PFSK-1 (cell line): ENCODE data around the gene DOCK4.

Experiments
- FOXP2 ChIP-seq: optimal IDR thresholded peaks from 2 replicates; pipeline ENCODE3; 2011; ENCODE audit warnings: borderline replicate concordance, control low read depth, inconsistent platforms; ENCODE audit not compliant: insufficient read depth; ENCODE audit errors: extremely low read length, extremely low read depth
- POLR2AphosphoS5 ChIP-seq: IDR thresholded peaks from 2 replicates; pipeline ENCODE4 v1.6.1; 2012; ENCODE audit warnings: low read depth, mild to moderate bottlenecking, control low read depth, low read length, moderate library complexity
- REST ChIP-seq, 2 experiments: IDR thresholded peaks; 2 replicates each; pipeline versions ENCODE4 v1.6.1 to v1.8.0; 2011 to 2012; ENCODE audit warnings: low read depth in 2 of 2, low read length in 2 of 2, control low read depth in 1 of 2, inconsistent platforms in 1 of 2, mild to moderate bottlenecking in 1 of 2, moderate library complexity in 1 of 2; ENCODE audit not compliant: insufficient read depth in 1 of 2
- SIN3A ChIP-seq: IDR thresholded peaks from 2 replicates; pipeline ENCODE4 v1.6.1; 2012; ENCODE audit warnings: mild to moderate bottlenecking, low read length, moderate library complexity, borderline replicate concordance; ENCODE audit not compliant: insufficient read depth
- TAF1 ChIP-seq: IDR thresholded peaks from 2 replicates; pipeline ENCODE4 v1.6.1; 2012; ENCODE audit warnings: low read length, control low read depth, borderline replicate concordance; ENCODE audit not compliant: insufficient read depth

Gene DOCK4

DNA sequence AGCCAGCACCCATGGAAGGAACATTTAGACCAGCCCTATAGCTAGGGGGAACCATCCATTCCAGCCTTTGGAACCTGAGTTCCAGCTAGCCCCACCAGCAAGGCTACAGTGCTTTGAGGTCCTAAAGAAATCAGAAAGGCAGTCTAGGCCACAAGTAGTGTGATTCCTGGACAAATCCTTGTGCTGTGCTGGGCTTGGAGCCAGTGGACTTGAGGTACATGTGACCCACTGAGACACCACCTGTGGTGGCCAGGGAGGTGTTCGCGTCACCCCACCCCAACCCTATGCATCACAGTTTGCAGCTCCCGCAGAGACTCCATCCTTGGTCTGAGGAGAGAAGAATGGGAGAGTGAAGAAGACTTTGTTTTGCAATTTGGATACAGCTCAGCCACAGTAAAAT, 32.1 kb upstream of the DOCK4 start:
- TF ChIP-seq POLR2AphosphoS5 = no peak
- TF ChIP-seq REST (IDR thresholded peaks at IDR 0.05; ENCODE audit: insufficient read depth in 1 of 2, low read depth in 2 of 2, low read length in 2 of 2) = no peak
- TF ChIP-seq SIN3A = no peak
- no peak for TF ChIP-seq TAF1
- TF ChIP-seq FOXP2 = no peak

DNA sequence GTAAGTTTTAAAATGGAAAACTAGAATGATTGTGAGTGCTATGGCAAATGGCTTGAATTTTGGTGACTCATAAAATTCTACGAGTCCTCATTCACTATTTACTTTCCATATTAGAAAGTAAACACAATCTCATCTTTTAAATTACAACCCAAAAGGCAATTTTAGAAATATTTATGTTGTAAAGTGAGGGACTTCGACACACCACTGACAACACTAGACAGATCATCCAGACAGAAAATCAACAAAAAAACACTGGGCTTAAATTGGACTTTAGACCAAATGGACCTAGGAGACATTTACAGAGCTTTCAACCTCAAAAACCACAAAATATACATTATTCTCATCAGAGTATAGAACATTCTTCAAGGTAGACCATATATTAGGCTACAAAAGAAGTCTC, 30.4 kb upstream of the DOCK4 start:
- no peak for TF ChIP-seq POLR2AphosphoS5
- TF ChIP-seq REST (IDR thresholded peaks at IDR 0.05; ENCODE audit: insufficient read depth in 1 of 2, low read depth in 2 of 2, low read length in 2 of 2) = no peak
- no peak for TF ChIP-seq FOXP2
- TF ChIP-seq SIN3A = no peak
- TF ChIP-seq TAF1 = no peak

DNA sequence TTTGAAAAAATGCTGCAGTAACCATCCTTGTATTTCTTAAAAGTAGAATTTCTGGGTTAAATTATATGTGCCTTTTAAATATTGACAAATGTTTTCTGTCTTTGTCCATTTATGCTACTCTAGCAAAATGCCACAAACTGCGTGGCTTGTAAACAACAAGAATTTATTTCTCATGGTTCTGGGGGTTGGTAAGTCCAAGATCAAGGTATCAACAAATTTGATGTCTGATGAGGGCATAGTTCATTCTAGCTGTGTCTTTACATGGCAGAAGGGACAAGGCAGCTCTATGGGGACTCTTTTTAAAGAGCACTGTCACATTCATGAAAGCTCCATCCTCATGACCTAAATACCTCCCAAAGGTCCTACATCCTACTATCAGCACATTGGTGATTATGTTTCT, 27.9 kb upstream of the DOCK4 start:
- TF ChIP-seq FOXP2 (no peak), TAF1 (no peak), POLR2AphosphoS5 (no peak), SIN3A (no peak), REST (IDR thresholded peaks at IDR 0.05; ENCODE audit: insufficient read depth in 1 of 2, low read depth in 2 of 2, low read length in 2 of 2) (no peak)

- TF ChIP-seq REST (IDR thresholded peaks at IDR 0.05; ENCODE audit: insufficient read depth in 1 of 2, low read depth in 2 of 2, low read length in 2 of 2) (no peak), SIN3A (no peak), FOXP2 (no peak), POLR2AphosphoS5 (no peak), TAF1 (no peak)
Measured at GRCh38 chr7:112233048-112233697, 27.0 kb upstream of the DOCK4 start.
